Measurements from ENCODE around the gene OR14A16. TPM values are rescaled to one million over a fixed set of nuclear protein-coding genes. Genes with fewer than 3 reads are reported as not detected.

The OR14A16 gene
- not detected for total RNA-seq

GRCh38 chr1:247824023-247824422, at the start of gene OR14A16:
OR14A16 (minus strand) TSS chr1:247824119; CDS start chr1:247815729, 8,390 bp downstream.
- DNase-seq = no peak

GRCh38 chr1:247865416-247865815, 41.5 kb upstream of the OR14A16 start:
- DNase-seq = no peak

GRCh38 chr1:247864644-247865043, 40.7 kb upstream of the OR14A16 start:
- no peak for DNase-seq

- no peak for DNase-seq
Observed at GRCh38 chr1:247862756-247863155, 38.8 kb upstream of the OR14A16 start.

GRCh38 chr1:247857985-247858619, 34.2 kb upstream of the OR14A16 start:
- no peak for DNase-seq

- no peak for DNase-seq
Observed at GRCh38 chr1:247857069-247857984, 33.4 kb upstream of the OR14A16 start, which contains the start of gene TRIM58. TRIM58 (plus strand) TSS chr1:247857187; CDS start chr1:247857247, 60 bp downstream.

- DNase-seq = no peak
Observed at GRCh38 chr1:247855911-247856310, 32.0 kb upstream of the OR14A16 start.

- DNase-seq = no peak
Observed at GRCh38 chr1:247854899-247855545, 31.1 kb upstream of the OR14A16 start.

GRCh38 chr1:247849616-247850015, 25.7 kb upstream of the OR14A16 start:
- no peak for DNase-seq

GRCh38 chr1:247848346-247848745, 24.4 kb upstream of the OR14A16 start:
- no peak for DNase-seq

GRCh38 chr1:247845693-247846017, 21.7 kb upstream of the OR14A16 start:
- DNase-seq = no peak

GRCh38 chr1:247845011-247845692, 21.2 kb upstream of the OR14A16 start:
- DNase-seq = no peak

GRCh38 chr1:247843411-247843810, 19.5 kb upstream of the OR14A16 start:
- no peak for DNase-seq

GRCh38 chr1:247841796-247842195, 17.9 kb upstream of the OR14A16 start, which contains the start of gene OR11L1:
OR11L1 (minus strand) TSS chr1:247841896; CDS start chr1:247841896, 0 bp downstream.
- no peak for DNase-seq

GRCh38 chr1:247840818-247841217, 16.9 kb upstream of the OR14A16 start:
- no peak for DNase-seq

- DNase-seq = no peak
Observed at GRCh38 chr1:247833601-247834000, 9.7 kb upstream of the OR14A16 start.

- DNase-seq = no peak
Observed at GRCh38 chr1:247829656-247830055, 5.7 kb upstream of the OR14A16 start.

- DNase-seq = no peak
Observed at GRCh38 chr1:247825362-247825761, 1.4 kb upstream of the OR14A16 start.

- no peak for DNase-seq
Observed at GRCh38 chr1:247822060-247822459, 1.9 kb downstream of the OR14A16 start.

- DNase-seq = no peak
Observed at GRCh38 chr1:247812637-247813036, 11.3 kb downstream of the OR14A16 start.

- DNase-seq = no peak
Observed at GRCh38 chr1:247797518-247797917, 26.4 kb downstream of the OR14A16 start.

GRCh38 chr1:247769603-247770002, 54.3 kb downstream of the OR14A16 start:
- no peak for DNase-seq

Measured in skin of body (tissue), 2 donors.